HepG2 (cell line): ENCODE data around the gene GHRL. TPM values are rescaled to one million over a fixed set of nuclear protein-coding genes. Genes with fewer than 3 reads are reported as not detected.
A peak's percentile ranks its signal among the peaks of the same experiment; 100 is the strongest.

ENCODE experiments used
- ATAC-seq: fragments of 200-7000 bp; cut with Tn5 transposase; 3 replicates; pipeline ENCODE4 v1.9.1; 2020; ENCODE audit warnings: mild to moderate bottlenecking, moderate library complexity
- BruUV-seq: library from RNA; stranded (reverse); fragments of 400-500 nt; replicated peaks from 2 replicates; lab custom pipeline; 2021; lab: Mats Ljungman, UMichigan
- CTCF ChIA-PET: fragments of 300-600 bp; formaldehyde crosslinking; extraction: SDS; loops from one replicate; lab custom pipeline; 2021; ENCODE audit warnings: low total read pairs, inconsistent platforms, low intra/inter-chr PET ratio; lab: Yijun Ruan, JAX
- POLR2A ChIA-PET: fragments of 350-600 bp; sonication (Branson Sonifier 250); formaldehyde crosslinking; loops from one replicate; lab custom pipeline; 2020; ENCODE audit warnings: antibody characterized with exemption, inconsistent platforms; lab: Yijun Ruan, JAX
- DNase-seq: peaks from one replicate; pipeline ENCODE4 v3.0.0-alpha.2; 2015; ENCODE audit warnings: low spot score
- FAIRE-seq: peaks from 3 replicates; lab custom pipeline; 2011; peaks lifted over from hg19 to GRCh38; lab: Jason Lieb, UNC
- H2AFZ ChIP-seq: one replicate; pipeline ENCODE4 v1.6.1; 2011; ENCODE audit warnings: low read length, inconsistent platforms
- H3K27ac ChIP-seq: fragments of 300-600 bp; 3 replicates; pipeline ENCODE4 v1.8.0; 2011; ENCODE audit warnings: mixed run types, mild to moderate bottlenecking, mixed read lengths, low read length, inconsistent platforms; ENCODE audit not compliant: insufficient read depth; ENCODE audit errors: extremely low read length
- H3K27me3 ChIP-seq, 2 experiments: fragments of 200-600 bp in 1 of 2; 2 replicates in 1 of 2; 3 replicates in 1 of 2; pipeline versions ENCODE4 v1.6.0 to v1.8.0; 2011; ENCODE audit warnings: low read length in 2 of 2, mild to moderate bottlenecking in 2 of 2, moderate library complexity in 2 of 2, inconsistent platforms in 1 of 2; ENCODE audit not compliant: insufficient read depth in 2 of 2, control insufficient read depth in 1 of 2
- H3K36me3 ChIP-seq, 2 experiments: fragments of 200-600 bp in 1 of 2; replicated peaks in 1 of 2; 2 replicates in 1 of 2; 3 replicates in 1 of 2; pipeline versions ENCODE4 v1.5.1 to v1.8.0; 2011; ENCODE audit warnings: low read length in 2 of 2, inconsistent platforms in 1 of 2; ENCODE audit not compliant: insufficient read depth in 2 of 2, control insufficient read depth in 1 of 2
- H3K4me1 ChIP-seq: 2 replicates; pipeline ENCODE4 v1.5.1; 2012; ENCODE audit warnings: low read length, inconsistent platforms; ENCODE audit not compliant: insufficient read depth
- H3K4me2 ChIP-seq: 2 replicates; pipeline ENCODE4 v1.6.0; 2011; ENCODE audit warnings: low read depth, low read length, inconsistent platforms
- H3K4me3 ChIP-seq, 3 experiments: fragments of 200-600 bp in 1 of 3; sonication (generic), shearing (Covaris generic) in 1 of 3; replicated peaks in 1 of 3; 2 replicates each; pipeline ENCODE4 v1.5.1; 2011 to 2016; ENCODE audit warnings: low read length in 3 of 3, inconsistent platforms in 2 of 3, low read depth in 2 of 3, mild to moderate bottlenecking in 2 of 3, control low read depth in 1 of 3, mixed read lengths in 1 of 3; ENCODE audit not compliant: insufficient read depth in 1 of 3
- H3K79me2 ChIP-seq: one replicate; pipeline ENCODE4 v1.6.1; 2011; ENCODE audit warnings: low read length, inconsistent platforms; ENCODE audit not compliant: insufficient read depth
- H3K9ac ChIP-seq: 2 replicates; pipeline ENCODE4 v1.6.0; 2011; ENCODE audit warnings: mild to moderate bottlenecking, low read depth, low read length, inconsistent platforms; ENCODE audit not compliant: insufficient read depth
- H3K9me3 ChIP-seq: 2 replicates; pipeline ENCODE4 v1.5.1; 2012; ENCODE audit warnings: mild to moderate bottlenecking, low read length
- H4K20me1 ChIP-seq: 2 replicates; pipeline ENCODE4 v1.6.0; 2011; ENCODE audit warnings: inconsistent platforms, mild to moderate bottlenecking, low read length, moderate library complexity; ENCODE audit not compliant: insufficient read depth
- CEBPZ ChIP-seq: IDR thresholded peaks from 2 replicates; pipeline ENCODE4 v1.6.1; 2012; ENCODE audit warnings: low read length, improper control_type of control experiment
- ETV5 ChIP-seq: IDR thresholded peaks from 2 replicates; pipeline ENCODE4 v1.6.1; 2018; ENCODE audit warnings: missing biosample characterization, missing genetic modification reagents, inconsistent platforms, borderline replicate concordance
- HDAC2 ChIP-seq: sonication (generic); formaldehyde crosslinking; IDR thresholded peaks from 2 replicates; pipeline ENCODE4 v1.4.0; 2020; ENCODE audit warnings: missing genetic modification reagents
- HNF4G ChIP-seq, 2 experiments: sonication (generic) in 1 of 2; formaldehyde crosslinking in 1 of 2; IDR thresholded peaks; 2 replicates each; pipeline versions ENCODE4 v1.4.0 to v1.6.1; 2011 to 2020; ENCODE audit warnings: borderline replicate concordance in 2 of 2, low read depth in 2 of 2, mild to moderate bottlenecking in 2 of 2, low read length in 1 of 2, missing genetic modification reagents in 1 of 2, moderate library complexity in 1 of 2
- MAFF ChIP-seq: IDR thresholded peaks from 2 replicates; pipeline ENCODE4 v1.6.1; 2011; ENCODE audit warnings: low read depth, low read length, improper control_type of control experiment
- MAFK ChIP-seq, 2 experiments: IDR thresholded peaks in 1 of 2; conservative IDR thresholded peaks in 1 of 2; 2 replicates each; pipeline ENCODE4 v1.6.1; 2011; ENCODE audit warnings: improper control_type of control experiment in 2 of 2, low read length in 2 of 2
- RFX3 ChIP-seq: IDR thresholded peaks from 2 replicates; pipeline ENCODE4 v1.6.1; 2016; ENCODE audit warnings: missing biosample characterization, missing genetic modification reagents
- THAP9 ChIP-seq: sonication (generic); formaldehyde crosslinking; IDR thresholded peaks from 2 replicates; pipeline ENCODE4; 2020; ENCODE audit warnings: missing genetic modification reagents, mild to moderate bottlenecking, borderline replicate concordance
- XBP1 ChIP-seq: sonication (generic); formaldehyde crosslinking; IDR thresholded peaks from 2 replicates; pipeline ENCODE4 v1.5.0; 2020; ENCODE audit warnings: missing genetic modification reagents
- ZBTB4 ChIP-seq: sonication (generic); formaldehyde crosslinking; IDR thresholded peaks from 2 replicates; pipeline ENCODE4 v1.4.0; 2020; ENCODE audit warnings: missing genetic modification reagents, mild to moderate bottlenecking, borderline replicate concordance
- ZNF20 ChIP-seq: sonication (generic); formaldehyde crosslinking; IDR thresholded peaks from 2 replicates; pipeline ENCODE4 v1.4.0; 2020; ENCODE audit warnings: mild to moderate bottlenecking, moderate library complexity, missing genetic modification reagents
- ZNF34 ChIP-seq: sonication (generic); formaldehyde crosslinking; IDR thresholded peaks from 2 replicates; pipeline ENCODE4 v1.4.0; 2020; ENCODE audit warnings: mild to moderate bottlenecking, missing genetic modification reagents, borderline replicate concordance
- WGBS: methylation state at CpG from one replicate; pipeline ENCODE4 v1.1.6; 2017; ENCODE audit warnings: low lambda C conversion rate; 5-methylcytosine and 5-hydroxymethylcytosine counted together
- in situ Hi-C: cut with HindIII; loops from 2 replicates; pipeline ENCODE4 v1.10.0; 2017; ENCODE audit warnings: low pct_unique_long_range_greater_than_20kb; ENCODE audit not compliant: extremely low pct_ligation_motif_present
- intact Hi-C: fragments of 100-400 bp; cut with micrococcal nuclease; formaldehyde crosslinking; loops from one replicate; pipeline ENCODE4 v1.10.0; 2022; ENCODE audit not compliant: unreplicated experiment
- polyA plus RNA-seq, 8 experiments: library from polyadenylated mRNA; depleted of rRNA in 3 of 8; stranded (reverse) in 7 of 8; unstranded in 1 of 8; fragments of >200 nt; fragmentation: Illumina TruSeq in 4 of 8; extraction: Trizol in 4 of 8; gene quantifications; 2 replicates each; pipeline versions ENCODE4 v1.2.1 to v1.2.3, GENCODE V29; 2011 to 2016; ENCODE audit warnings: low read depth in 4 of 8, missing spikeins in 1 of 8, mixed read lengths in 1 of 8; ENCODE audit not compliant: insufficient read depth in 1 of 8
- total RNA-seq, 5 experiments: library from RNA; depleted of rRNA; stranded (reverse); fragments of >200 nt; fragmentation: Illumina TruSeq; extraction: Trizol; gene quantifications; 2 replicates each; pipeline ENCODE4 v1.2.3, GENCODE V29; 2016; ENCODE audit warnings: low read depth in 1 of 5

GHRL gene
- total and polyA plus RNA-seq, 2 of the 13 experiments (the other 11 are each of a cell fraction or from before 2014, with no cell fraction given), result 0.09 TPM; not detected in 1

- TF ChIP-seq ZBTB4 (no peak), HDAC2 (CRISPR knock-in tag) (no peak), XBP1 (CRISPR knock-in tag) (no peak), CEBPZ (no peak), ZNF34 (CRISPR knock-in tag) (no peak)
These were observed 27.1 kb upstream of the GHRL start (continued) for GRCh38 chr3:10319804-10320203.

GRCh38 chr3:10319251-10319650 is 26.5 kb upstream of the GHRL start:
- Histone ChIP-seq H3K27me3 (no peaks in the 10 kb centered on the region; a peak in 1 of 5 replicates), H3K9ac (peak overlapping the region; percentile 76), H2AFZ (no peak overlapping the region), H3K4me2 (peak overlapping the region; percentile 95), H3K9me3 (no peaks in the 10 kb centered on the region), H4K20me1 (peaks cover 14% of the 10 kb centered on the region), H3K4me3 (peak overlapping the region; percentile 75 to 95 (median 90)), H3K27ac (peak overlapping the region; percentile 69), H3K79me2 (peaks cover 47% of the 10 kb centered on the region), H3K4me1 (peaks cover 64% of the 10 kb centered on the region), H3K36me3 (peaks cover 20 to 41% of the 10 kb centered on the region in 2 experiments)
- ChIA-PET CTCF (no interaction called here), POLR2A (interaction anchor here (0.9 kb wide), 1 partner anchor 15 kb away, joined by 3 read pairs; no protein-coding TSS in a partner anchor)
- in situ Hi-C loops (no loop called here), intact Hi-C loops (no loop called here)
- ATAC-seq (no peak), DNase-seq (no peak), FAIRE-seq (peak; percentile 60)
- TSS peak; percentile 44 for BruUV-seq
- 9% methylated on average over 6 of the region's 6 CpGs for WGBS
- peak; percentile 10; the same call in 1 of the 2 replicates for TF ChIP-seq ETV5
- TF ChIP-seq MAFK (conservative IDR thresholded peaks at IDR 0.05 in 1 of 2, IDR thresholded peaks at IDR 0.05 in 1 of 2; ENCODE audit: low read length in 2 of 2), result peak; percentile 27 to 41; a peak in 1 of 4 replicates
- no peak for TF ChIP-seq THAP9 (CRISPR knock-in tag)
- no peak for TF ChIP-seq ZNF20 (CRISPR knock-in tag)
- peak; percentile 29; the same call in 1 of the 2 replicates for TF ChIP-seq HNF4G (IDR thresholded peaks at IDR 0.05; ENCODE audit: borderline replicate concordance, low read depth, low read length)
- no peak for TF ChIP-seq HNF4G (CRISPR knock-in tag; IDR thresholded peaks at IDR 0.05; ENCODE audit: borderline replicate concordance, low read depth)
- TF ChIP-seq RFX3, result no peak
- 0 out of 2 replicates have a peak, but pooled peaks have one; percentile 19 for TF ChIP-seq MAFF
